ENCODE data around the gene IRF2BPL. TPM values are rescaled to one million over a fixed set of nuclear protein-coding genes. Genes with fewer than 3 reads are reported as not detected.

IRF2BPL gene
- total and polyA plus RNA-seq, 2 of the 4 experiments (the other 2 are of a cell fraction), result 6.3 to 14.5 TPM

- Histone ChIP-seq H2AK5ac (ENCODE audit: low read depth, low read length) (no peak overlapping the region), H2BK20ac (ENCODE audit: low read depth, low read length) (no peak overlapping the region), H3K4ac (ENCODE audit: low read depth, low read length) (no peak overlapping the region), H4K20me1 (ENCODE audit: insufficient read depth, low read length) (no peaks in the 10 kb centered on the region), H3K9me3 (ENCODE audit: control insufficient read depth, insufficient read depth, low read length) (no peaks in the 10 kb centered on the region), H3K27me3 (ENCODE audit: control insufficient read depth, insufficient read depth, low read length) (peaks cover 5% of the 10 kb centered on the region; the same call in 1 of the 2 replicates), H3K23ac (ENCODE audit: low read depth, low read length) (no peak overlapping the region), H3K4me2 (ENCODE audit: low read depth, low read length) (no peak overlapping the region), H2AFZ (replicated peaks; ENCODE audit: low read length, poor library complexity) (no peak overlapping the region), H4K91ac (ENCODE audit: insufficient read depth, low read depth, low read length) (no peak overlapping the region), H2AK9ac (replicated peaks; ENCODE audit: low read depth, low read length, poor library complexity) (no peak overlapping the region), H3K14ac (replicated peaks; ENCODE audit: low read depth, low read length) (no peak overlapping the region), H2BK120ac (ENCODE audit: low read depth, low read length) (no peak overlapping the region), H3K9me1 (ENCODE audit: insufficient read depth, low read length) (no peaks in the 10 kb centered on the region; the same call in 1 of the 2 replicates), H3K4me3 (ENCODE audit: insufficient read depth, low read depth, low read length) (no peak overlapping the region), H3K79me1 (ENCODE audit: low read depth in 1 of 2, low read length in 2 of 2) (no peaks in the 10 kb centered on the region), H3K9ac (ENCODE audit: low read depth, low read length) (no peak overlapping the region), H4K5ac (ENCODE audit: low read depth, low read length) (no peak overlapping the region), H3K4me1 (ENCODE audit: control insufficient read depth, insufficient read depth, low read length) (peaks cover 7% of the 10 kb centered on the region), H2BK5ac (ENCODE audit: low read depth, low read length, poor library complexity, severe bottlenecking) (no peak overlapping the region), H3K56ac (ENCODE audit: extremely low read depth, insufficient read depth, low read length) (no peak overlapping the region), H3K18ac (ENCODE audit: low read depth, low read length) (no peak overlapping the region), H3K27ac (ENCODE audit: insufficient read depth, low read length) (no peak overlapping the region), H3K36me3 (ENCODE audit: control insufficient read depth, insufficient read depth, low read length) (no peaks in the 10 kb centered on the region), H4K8ac (ENCODE audit: low read depth in 2 of 2, low read length in 2 of 2) (no peak overlapping the region), H2BK15ac (ENCODE audit: low read depth, low read length) (no peak overlapping the region)
- no TSS peak for BruUV-seq (replicated peaks)
- in situ Hi-C loops (cut with MboI; ENCODE audit: low sequenced_read_pairs) (no loop called here), dilution Hi-C loops (cut with HindIII; ENCODE audit: low sequenced_read_pairs, unreplicated experiment) (no loop called here), intact Hi-C loops (cut with micrococcal nuclease) (no loop called here)
- ATAC-seq (ENCODE audit: low read depth) (no peak), DNase-seq (no peak)
- ChIA-PET CTCF (no interaction called here), POLR2A (ENCODE audit: unreplicated experiment) (no interaction called here)
- WGBS, 2 experiments (ENCODE audit: extremely low coverage in 2 of 2, insufficient read length in 1 of 2), result 100% methylated on average over 1 of the region's 4 CpGs; no CpG with 5 or more reads in 1 of the 2 experiments
- TF ChIP-seq ELK1 (IDR thresholded peaks at IDR 0.05; ENCODE audit: borderline replicate concordance, low read depth, low read length) (no peak), RAD21 (IDR thresholded peaks at IDR 0.05; ENCODE audit: low read length) (no peak), SMC3 (IDR thresholded peaks at IDR 0.05; ENCODE audit: low read depth, low read length) (no peak), MXI1 (IDR thresholded peaks at IDR 0.05; ENCODE audit: borderline replicate concordance, low read depth, low read length) (no peak), CHD1 (IDR thresholded peaks at IDR 0.05; ENCODE audit: low read depth, low read length) (no peak), MAFK (IDR thresholded peaks at IDR 0.05; ENCODE audit: low read depth, low read length) (no peak), MAZ (IDR thresholded peaks at IDR 0.05; ENCODE audit: borderline replicate concordance, low read depth, low read length) (no peak), CEBPB (IDR thresholded peaks at IDR 0.05; ENCODE audit: low read depth, low read length) (no peak), BHLHE40 (IDR thresholded peaks at IDR 0.05; ENCODE audit: low read depth, low read length) (no peak), POLR2A (IDR thresholded peaks at IDR 0.05; ENCODE audit: low read depth, low read length) (no peak), RFX5 (IDR thresholded peaks at IDR 0.05; ENCODE audit: low read depth, low read length) (no peak), RCOR1 (IDR thresholded peaks at IDR 0.05; ENCODE audit: insufficient replicate concordance, low read length) (no peak), NFE2L2 (IDR thresholded peaks at IDR 0.05; ENCODE audit: low read depth, low read length) (no peak), USF2 (IDR thresholded peaks at IDR 0.05; ENCODE audit: low read depth, low read length) (no peak), FOS (IDR thresholded peaks at IDR 0.05; ENCODE audit: low read depth, low read length) (no peak)
- TF ChIP-seq, protein P1, sequence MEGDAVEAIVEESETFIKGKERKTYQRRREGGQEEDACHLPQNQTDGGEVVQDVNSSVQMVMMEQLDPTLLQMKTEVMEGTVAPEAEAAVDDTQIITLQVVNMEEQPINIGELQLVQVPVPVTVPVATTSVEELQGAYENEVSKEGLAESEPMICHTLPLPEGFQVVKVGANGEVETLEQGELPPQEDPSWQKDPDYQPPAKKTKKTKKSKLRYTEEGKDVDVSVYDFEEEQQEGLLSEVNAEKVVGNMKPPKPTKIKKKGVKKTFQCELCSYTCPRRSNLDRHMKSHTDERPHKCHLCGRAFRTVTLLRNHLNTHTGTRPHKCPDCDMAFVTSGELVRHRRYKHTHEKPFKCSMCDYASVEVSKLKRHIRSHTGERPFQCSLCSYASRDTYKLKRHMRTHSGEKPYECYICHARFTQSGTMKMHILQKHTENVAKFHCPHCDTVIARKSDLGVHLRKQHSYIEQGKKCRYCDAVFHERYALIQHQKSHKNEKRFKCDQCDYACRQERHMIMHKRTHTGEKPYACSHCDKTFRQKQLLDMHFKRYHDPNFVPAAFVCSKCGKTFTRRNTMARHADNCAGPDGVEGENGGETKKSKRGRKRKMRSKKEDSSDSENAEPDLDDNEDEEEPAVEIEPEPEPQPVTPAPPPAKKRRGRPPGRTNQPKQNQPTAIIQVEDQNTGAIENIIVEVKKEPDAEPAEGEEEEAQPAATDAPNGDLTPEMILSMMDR (conservative IDR thresholded peaks at IDR 0.05; ENCODE audit: low read depth, low read length), result no peak
Measured at GRCh38 chr14:77011245-77011644, 17.3 kb downstream of the IRF2BPL start.

Measured in IMR-90 (cell line).